HEK293 (cell line): Measurements from ENCODE around the gene SH2D2A.

Experiments
- FEZF1 ChIP-seq: fragments of 450-650 bp; formaldehyde crosslinking; IDR thresholded peaks from 2 replicates; pipeline ENCODE4 v1.5.1; 2016; ENCODE audit warnings: missing biosample characterization, missing genetic modification characterization
- GLI4 ChIP-seq: fragments of 450-650 bp; formaldehyde crosslinking; IDR thresholded peaks from 2 replicates; pipeline ENCODE4 v1.5.1; 2016; ENCODE audit warnings: missing biosample characterization, missing genetic modification characterization
- GLIS2 ChIP-seq: fragments of 450-650 bp; formaldehyde crosslinking; IDR thresholded peaks from 2 replicates; pipeline ENCODE4 v1.5.1; 2016; ENCODE audit warnings: missing biosample characterization, missing genetic modification characterization
- HIC1 ChIP-seq: fragments of 450-650 bp; formaldehyde crosslinking; IDR thresholded peaks from 2 replicates; pipeline ENCODE4 v1.5.1; 2016; ENCODE audit warnings: missing biosample characterization, missing genetic modification characterization
- IKZF3 ChIP-seq: fragments of 450-650 bp; IDR thresholded peaks from 2 replicates; pipeline ENCODE4 v1.5.0; 2018; ENCODE audit warnings: missing biosample characterization, mild to moderate bottlenecking, missing genetic modification characterization, moderate library complexity
- MZF1 ChIP-seq: fragments of 450-650 bp; formaldehyde crosslinking; IDR thresholded peaks from 2 replicates; pipeline ENCODE4 v1.5.1; 2017; ENCODE audit warnings: missing biosample characterization, missing genetic modification characterization, borderline replicate concordance
- OVOL3 ChIP-seq: fragments of 450-650 bp; formaldehyde crosslinking; IDR thresholded peaks from 2 replicates; pipeline ENCODE4 v1.5.1; 2016; ENCODE audit warnings: missing biosample characterization, missing genetic modification characterization
- PATZ1 ChIP-seq: fragments of 450-650 bp; formaldehyde crosslinking; IDR thresholded peaks from 2 replicates; pipeline ENCODE4 v1.5.1; 2016; ENCODE audit warnings: missing biosample characterization, missing genetic modification characterization
- REPIN1 ChIP-seq: fragments of 450-650 bp; formaldehyde crosslinking; IDR thresholded peaks from 2 replicates; pipeline ENCODE4 v1.5.1; 2017; ENCODE audit warnings: missing biosample characterization, missing genetic modification characterization, low read depth
- SCRT1 ChIP-seq: fragments of 450-650 bp; formaldehyde crosslinking; IDR thresholded peaks from 2 replicates; pipeline ENCODE4 v1.5.1; 2016; ENCODE audit warnings: missing biosample characterization, missing genetic modification characterization, borderline replicate concordance
- ZEB2 ChIP-seq: fragments of 450-650 bp; formaldehyde crosslinking; IDR thresholded peaks from 2 replicates; pipeline ENCODE4 v1.5.1; 2016; ENCODE audit warnings: missing biosample characterization, missing genetic modification characterization
- ZFP37 ChIP-seq: fragments of 450-650 bp; formaldehyde crosslinking; IDR thresholded peaks from 2 replicates; pipeline ENCODE4 v1.5.1; 2016; ENCODE audit warnings: missing biosample characterization, missing genetic modification characterization
- ZFP69B ChIP-seq: fragments of 450-650 bp; formaldehyde crosslinking; IDR thresholded peaks from 2 replicates; pipeline ENCODE4 v1.5.1; 2016; ENCODE audit warnings: missing biosample characterization, missing genetic modification characterization
- ZNF148 ChIP-seq: fragments of 450-650 bp; formaldehyde crosslinking; IDR thresholded peaks from 2 replicates; pipeline ENCODE4 v1.5.0; 2017; ENCODE audit warnings: missing biosample characterization, missing genetic modification characterization, borderline replicate concordance
- ZNF23 ChIP-seq: fragments of 450-650 bp; formaldehyde crosslinking; IDR thresholded peaks from 2 replicates; pipeline ENCODE4 v1.5.1; 2016; ENCODE audit warnings: missing biosample characterization, missing genetic modification characterization, borderline replicate concordance
- ZNF24 ChIP-seq: fragments of 450-650 bp; formaldehyde crosslinking; IDR thresholded peaks from 2 replicates; pipeline ENCODE4 v1.5.1; 2016; ENCODE audit warnings: missing biosample characterization, missing genetic modification characterization
- ZNF248 ChIP-seq: fragments of 450-650 bp; formaldehyde crosslinking; IDR thresholded peaks from 2 replicates; pipeline ENCODE4 v1.5.1; 2017; ENCODE audit warnings: missing biosample characterization, missing genetic modification characterization
- ZNF366 ChIP-seq: fragments of 450-650 bp; formaldehyde crosslinking; conservative IDR thresholded peaks from 2 replicates; pipeline ENCODE4 v1.5.1; 2016; ENCODE audit warnings: missing biosample characterization, missing genetic modification characterization
- ZNF513 ChIP-seq: fragments of 450-650 bp; IDR thresholded peaks from 2 replicates; pipeline ENCODE4 v1.5.1; 2018; ENCODE audit warnings: missing biosample characterization, missing genetic modification characterization
- ZNF514 ChIP-seq: fragments of 450-650 bp; formaldehyde crosslinking; IDR thresholded peaks from 2 replicates; pipeline ENCODE4 v1.5.1; 2016; ENCODE audit warnings: missing biosample characterization, missing genetic modification characterization
- ZNF518A ChIP-seq: fragments of 450-650 bp; formaldehyde crosslinking; conservative IDR thresholded peaks from 2 replicates; pipeline ENCODE4 v1.5.1; 2016; ENCODE audit warnings: low read depth, missing biosample characterization, missing genetic modification characterization
- ZNF530 ChIP-seq: fragments of 450-650 bp; formaldehyde crosslinking; IDR thresholded peaks from 2 replicates; pipeline ENCODE4 v1.5.1; 2016; ENCODE audit warnings: low read depth, missing biosample characterization, missing genetic modification characterization
- ZNF621 ChIP-seq: fragments of 450-650 bp; formaldehyde crosslinking; IDR thresholded peaks from 2 replicates; pipeline ENCODE4 v1.5.1; 2017; ENCODE audit warnings: missing biosample characterization, missing genetic modification characterization
- ZNF670 ChIP-seq: fragments of 450-650 bp; formaldehyde crosslinking; IDR thresholded peaks from 2 replicates; pipeline ENCODE4 v1.5.1; 2016; ENCODE audit warnings: missing biosample characterization, missing genetic modification characterization, low read depth
- ZNF707 ChIP-seq: fragments of 450-650 bp; formaldehyde crosslinking; IDR thresholded peaks from 2 replicates; pipeline ENCODE4 v1.5.1; 2016; ENCODE audit warnings: missing biosample characterization, missing genetic modification characterization

The SH2D2A gene

GRCh38 chr1:156860113-156860627 is 43.5 kb upstream of the SH2D2A start (continued):
- no peak for TF ChIP-seq ZNF518A (tag by site-specific recombination)
- no peak for TF ChIP-seq ZNF621 (tag by site-specific recombination)
- no peak for TF ChIP-seq FEZF1
- TF ChIP-seq PATZ1 (tag by site-specific recombination) = peak; percentile 93
- no peak for TF ChIP-seq ZNF670 (tag by site-specific recombination)
- TF ChIP-seq REPIN1 (tag by site-specific recombination) = no peak
- no peak for TF ChIP-seq OVOL3 (tag by site-specific recombination)
- TF ChIP-seq ZNF23 = no peak
- TF ChIP-seq SCRT1 (tag by site-specific recombination) = no peak
- TF ChIP-seq ZEB2 = peak; percentile 46; the same call in 1 of the 2 replicates
- TF ChIP-seq ZFP69B = no peak
- 0 out of 2 replicates have a peak, but pooled peaks have one; percentile 28 for TF ChIP-seq ZFP37 (tag by site-specific recombination)
- TF ChIP-seq HIC1 (tag by site-specific recombination) = no peak
- no peak for TF ChIP-seq ZNF514 (tag by site-specific recombination)
- TF ChIP-seq GLI4 (tag by site-specific recombination) = no peak
- TF ChIP-seq MZF1 (tag by site-specific recombination) = no peak
- peak; percentile 73 for TF ChIP-seq ZNF366 (tag by site-specific recombination)
- TF ChIP-seq ZNF24 = peak; percentile 35; the same call in 1 of the 2 replicates
- no peak for TF ChIP-seq ZNF148
- TF ChIP-seq ZNF530 (tag by site-specific recombination) = no peak
- no peak for TF ChIP-seq ZNF513
- TF ChIP-seq ZNF248 (tag by site-specific recombination) = no peak
- no peak for TF ChIP-seq IKZF3 (tag by site-specific recombination)
- TF ChIP-seq GLIS2 = peak; percentile 72; the same call in 1 of the 2 replicates
- no peak for TF ChIP-seq ZNF707 (tag by site-specific recombination)
